ENCODE data around the gene RHOH.
"Not testable (repeated sequence)": the region's sequence is repeated elsewhere in the genome, so short reads cannot be mapped to it uniquely, and the experiment has no call there.

RHOH gene, protein sequence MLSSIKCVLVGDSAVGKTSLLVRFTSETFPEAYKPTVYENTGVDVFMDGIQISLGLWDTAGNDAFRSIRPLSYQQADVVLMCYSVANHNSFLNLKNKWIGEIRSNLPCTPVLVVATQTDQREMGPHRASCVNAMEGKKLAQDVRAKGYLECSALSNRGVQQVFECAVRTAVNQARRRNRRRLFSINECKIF

DNA sequence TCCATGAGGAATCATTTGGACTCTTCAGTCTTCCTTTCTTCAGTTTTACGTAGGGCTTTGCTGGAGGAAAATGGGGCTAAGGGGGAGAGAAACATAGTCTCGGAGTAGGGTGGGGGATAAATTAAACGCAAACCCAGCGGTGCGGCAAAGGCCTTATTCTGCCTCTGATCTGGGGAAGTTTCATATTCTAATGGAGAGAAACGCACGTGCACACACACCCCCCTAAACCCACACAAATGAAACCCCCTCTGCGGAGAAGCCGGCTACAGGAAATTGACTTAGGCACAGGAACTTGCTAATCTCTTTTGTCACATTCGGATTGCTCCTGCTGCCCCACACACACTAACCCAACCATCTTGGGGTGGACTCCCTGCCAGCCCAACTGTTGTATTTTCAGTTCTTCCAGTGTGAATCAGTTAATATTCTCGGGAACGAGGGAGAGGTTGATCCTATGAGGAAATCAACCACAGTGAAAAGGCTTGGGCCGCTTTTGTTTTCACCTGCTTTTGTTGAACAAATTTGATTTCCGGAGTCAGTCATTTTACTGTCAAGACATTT is at the start of gene RHOH:
TSS of gene RHOH (plus strand) at position 308 of the 558 bp plus-strand sequence. CDS start 46,356 bp downstream, outside the sequence.
- peak; percentile 57 for DNase-seq (ENCODE audit: low read depth)

DNA sequence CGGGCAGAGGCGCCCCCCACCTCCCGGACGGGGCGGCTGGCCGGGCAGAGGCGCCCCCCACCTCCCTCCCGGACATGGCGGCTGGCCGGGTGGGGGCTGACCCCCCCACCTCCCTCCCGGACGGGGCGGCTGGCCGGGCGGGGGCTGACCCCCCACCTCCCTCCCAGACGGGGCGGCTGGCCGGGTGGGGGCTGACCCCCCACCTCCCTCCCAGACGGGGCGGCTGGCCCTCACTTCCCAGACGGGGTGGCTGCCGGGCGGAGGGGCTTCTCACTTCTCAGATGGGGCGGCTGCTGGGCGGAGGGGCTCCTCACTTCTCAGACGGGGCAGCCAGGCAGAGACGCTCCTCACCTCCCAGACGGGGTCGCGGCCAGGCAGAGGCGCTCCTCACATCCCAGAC is 49.3 kb upstream of the RHOH start:
- not testable (repeated sequence) for DNase-seq (ENCODE audit: low read depth)

DNA sequence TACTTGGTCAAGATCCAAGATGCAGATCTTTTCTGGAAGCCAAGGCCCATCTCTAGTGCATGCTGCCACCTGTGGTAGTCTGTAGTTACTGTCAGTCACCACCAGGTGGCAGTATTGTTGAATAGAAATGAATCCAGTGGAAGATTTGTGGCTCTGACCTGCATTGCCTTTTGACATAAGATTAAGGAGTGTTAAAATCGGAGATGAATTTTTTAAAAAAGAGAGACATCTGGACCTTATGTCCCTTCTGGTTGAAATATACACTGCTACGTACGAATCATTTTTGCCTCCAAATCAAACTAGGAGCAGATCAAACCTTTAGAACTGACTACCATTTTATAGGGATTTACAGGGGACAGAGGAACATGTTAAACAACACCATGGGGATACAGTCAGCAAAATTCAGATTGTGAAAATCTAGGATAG is 46.9 kb upstream of the RHOH start:
- DNase-seq (ENCODE audit: low read depth): peak; percentile 22

DNA sequence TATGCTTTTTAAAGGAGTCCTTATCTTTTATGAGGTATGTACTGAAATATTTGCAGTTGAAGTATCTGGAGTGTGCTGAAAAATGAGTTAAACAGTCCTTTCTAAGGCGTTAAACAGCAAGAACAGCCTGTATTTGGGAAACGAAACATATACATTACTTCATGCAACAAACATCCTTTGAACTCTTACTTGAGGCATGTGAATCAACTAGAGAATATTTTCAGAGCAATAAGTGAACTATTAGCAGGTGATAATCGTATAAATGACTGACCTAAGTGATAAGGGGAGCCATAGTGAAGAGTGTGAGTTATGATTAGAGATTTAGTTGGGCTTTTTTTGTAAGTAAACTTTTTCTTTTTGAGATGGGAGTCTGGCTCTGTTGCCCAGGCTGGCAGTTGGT is 45.9 kb upstream of the RHOH start:
- DNase-seq (ENCODE audit: low read depth): no peak

DNA sequence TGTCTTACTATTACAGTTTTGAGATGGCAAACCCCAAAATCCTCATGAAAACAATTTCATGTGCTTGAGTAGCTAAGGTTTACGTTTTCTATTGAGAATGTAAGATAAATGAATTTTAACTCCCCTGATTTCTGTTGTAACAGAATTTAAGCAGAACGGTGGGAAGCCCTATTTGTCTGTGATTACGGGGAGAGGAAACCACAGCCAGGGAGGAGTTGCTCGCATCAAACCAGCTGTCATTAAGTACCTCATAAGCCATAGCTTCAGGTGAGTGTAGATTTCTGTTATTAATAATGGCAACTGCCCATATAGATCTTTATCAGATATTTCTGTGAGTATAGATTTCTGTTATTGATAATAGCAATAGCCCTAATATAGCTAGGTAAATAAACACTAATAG is 44.2 kb upstream of the RHOH start:
- DNase-seq (ENCODE audit: low read depth): no peak

DNA sequence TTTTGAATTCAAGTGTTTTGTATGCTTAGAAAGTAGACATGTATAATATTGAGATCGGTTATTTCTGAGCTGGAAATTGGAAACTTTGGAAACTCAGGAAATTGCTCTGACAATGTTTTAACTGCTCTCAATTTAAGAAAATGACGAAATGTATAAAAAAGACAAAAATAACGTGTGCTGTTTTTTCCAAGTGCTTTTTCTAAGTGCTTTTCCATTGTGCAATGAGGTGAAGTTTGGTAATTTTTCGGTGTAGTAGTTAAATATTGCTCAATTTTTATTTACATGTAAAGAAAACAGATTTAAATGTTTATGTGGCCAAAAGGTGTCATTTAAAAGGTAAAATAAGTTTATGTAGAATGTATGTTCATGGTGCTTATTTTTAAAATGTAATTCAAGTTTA is 39.4 kb upstream of the RHOH start:
- no peak for DNase-seq (ENCODE audit: low read depth)

DNA sequence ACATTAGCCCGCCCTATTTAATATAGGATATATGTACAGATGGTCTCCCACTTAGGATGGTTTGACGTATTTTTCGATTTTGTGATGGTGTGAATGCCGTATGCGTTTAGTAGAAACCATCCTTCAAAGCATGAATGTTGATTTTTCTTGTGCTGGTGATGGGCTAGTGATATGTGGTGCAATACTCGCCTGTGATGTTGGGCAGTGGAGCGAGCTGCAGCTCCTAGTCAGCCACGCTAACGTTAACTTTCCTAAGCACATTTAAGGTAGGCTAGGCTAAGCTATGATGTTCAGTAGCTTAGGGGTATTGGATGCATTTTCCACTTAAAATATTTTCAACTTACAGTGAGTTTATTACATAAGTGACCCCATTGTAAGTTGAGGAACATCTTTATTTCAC is 36.6 kb upstream of the RHOH start:
- DNase-seq (ENCODE audit: low read depth): no peak

DNA sequence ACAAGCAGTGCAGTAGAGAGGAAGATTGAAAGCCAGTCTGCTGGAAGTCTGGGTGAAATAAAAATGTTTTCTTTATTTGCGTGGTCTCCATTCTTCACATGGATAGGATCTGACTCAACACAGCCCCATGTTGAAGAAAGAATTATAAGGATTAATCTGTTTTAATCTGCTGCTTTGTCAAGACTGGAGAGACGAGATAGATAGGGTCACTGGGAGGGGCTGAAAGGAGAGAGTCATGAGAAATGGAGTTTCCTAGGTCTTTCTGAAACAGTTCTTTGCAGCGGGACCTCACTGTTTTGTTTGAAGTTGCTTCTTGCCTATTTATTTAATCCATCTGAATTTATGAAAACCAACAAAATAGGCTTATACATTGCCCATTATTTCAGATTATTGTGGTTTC is 32.4 kb upstream of the RHOH start:
- DNase-seq (ENCODE audit: low read depth): no peak

DNA sequence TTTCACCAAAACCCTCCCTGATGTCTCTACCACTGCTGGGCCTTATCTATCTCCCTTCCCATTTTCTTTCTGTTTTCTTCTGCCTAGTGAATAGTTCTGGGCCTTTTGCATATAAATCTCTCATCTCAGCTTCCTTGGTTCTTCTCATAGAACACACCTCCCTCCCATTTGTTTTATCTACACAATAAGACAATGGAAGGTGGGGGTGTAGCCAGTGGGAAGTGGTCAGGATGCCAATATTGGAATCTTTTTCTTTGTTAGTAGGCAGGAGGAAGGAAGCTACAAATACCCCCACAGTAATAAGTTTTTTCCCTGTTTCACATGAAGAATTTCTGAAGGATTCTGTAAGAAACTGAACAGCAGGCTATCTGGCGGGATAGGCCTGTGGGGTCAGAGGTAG is 30.9 kb upstream of the RHOH start:
- DNase-seq (ENCODE audit: low read depth): no peak

DNA sequence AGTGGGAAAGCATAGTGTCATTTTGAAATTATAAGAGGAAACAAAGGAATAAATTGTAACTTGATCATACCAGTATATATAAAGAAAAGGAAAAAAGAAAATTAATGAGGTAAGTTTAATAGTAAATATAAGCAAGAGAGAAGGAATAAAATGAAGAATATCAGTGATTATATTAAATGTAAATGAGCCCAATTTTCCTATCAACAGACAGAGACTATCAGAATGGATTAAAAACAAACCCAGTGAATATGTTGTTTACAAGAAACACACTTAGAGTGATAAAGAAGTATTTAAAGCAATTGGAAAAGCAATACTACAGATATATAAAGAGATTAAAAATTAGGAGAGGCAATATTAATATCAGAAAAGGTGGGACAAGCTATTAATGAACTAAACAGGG is 28.8 kb upstream of the RHOH start:
- DNase-seq (ENCODE audit: low read depth): no peak

DNA sequence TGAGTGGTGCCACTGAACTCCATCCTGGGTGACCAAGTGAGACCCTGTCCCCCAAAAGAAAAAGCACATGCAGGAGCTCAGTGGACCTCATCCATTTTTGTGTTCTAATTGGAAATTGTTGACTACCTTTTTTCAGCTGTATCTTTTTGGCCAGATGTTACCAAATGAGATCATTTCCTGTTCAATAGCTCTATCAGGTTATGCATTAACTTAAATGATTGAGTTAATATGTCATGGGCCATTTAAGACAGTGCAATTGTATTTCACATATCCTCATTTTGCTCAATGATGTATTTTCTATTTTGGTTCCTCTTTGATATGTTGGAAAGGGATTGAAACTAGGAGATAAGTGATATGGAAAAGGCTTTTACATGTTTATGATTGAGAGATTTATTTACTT is 26.2 kb upstream of the RHOH start:
- no peak for DNase-seq (ENCODE audit: low read depth)

DNA sequence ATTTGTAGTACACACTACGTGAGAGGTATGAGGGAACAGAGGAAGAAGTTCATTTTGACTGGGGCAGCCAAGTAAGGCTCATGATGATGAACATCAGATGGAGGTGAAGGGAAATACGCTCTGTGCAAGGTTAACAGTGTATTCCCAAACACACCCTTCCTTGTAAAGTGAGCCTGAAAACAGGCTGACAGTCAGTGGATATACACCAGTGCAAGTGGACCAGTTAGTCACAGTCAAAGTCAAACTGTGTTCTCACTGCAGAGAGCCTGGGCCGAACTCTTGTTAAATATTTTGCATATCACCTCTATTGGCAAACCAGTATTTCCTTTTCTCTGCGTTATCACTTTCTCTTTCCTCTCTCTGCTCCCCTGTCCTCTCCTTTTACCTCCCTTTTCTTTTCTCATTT is 23.4 kb upstream of the RHOH start:
- DNase-seq (ENCODE audit: low read depth): no peak

DNA sequence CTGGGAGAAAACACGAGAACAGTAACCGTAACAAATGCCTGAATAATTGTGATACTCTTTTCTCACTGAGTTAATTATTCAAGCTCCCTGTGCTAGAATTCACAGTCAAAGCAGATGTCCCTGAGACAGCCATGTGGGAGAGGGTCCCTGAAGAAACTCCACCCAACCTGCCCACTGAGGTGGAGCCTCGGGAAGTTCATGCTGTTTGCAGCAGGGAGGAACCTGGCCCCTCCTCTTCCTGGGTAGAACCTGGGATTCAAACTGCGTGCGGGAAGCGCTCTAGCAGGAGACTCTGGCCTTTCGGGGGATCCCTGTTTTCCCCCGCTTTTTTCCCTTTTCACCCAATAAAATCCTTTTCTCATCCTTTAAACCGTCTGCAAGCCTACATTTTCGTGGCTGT is 20.2 kb upstream of the RHOH start:
- no peak for DNase-seq (ENCODE audit: low read depth)

DNA sequence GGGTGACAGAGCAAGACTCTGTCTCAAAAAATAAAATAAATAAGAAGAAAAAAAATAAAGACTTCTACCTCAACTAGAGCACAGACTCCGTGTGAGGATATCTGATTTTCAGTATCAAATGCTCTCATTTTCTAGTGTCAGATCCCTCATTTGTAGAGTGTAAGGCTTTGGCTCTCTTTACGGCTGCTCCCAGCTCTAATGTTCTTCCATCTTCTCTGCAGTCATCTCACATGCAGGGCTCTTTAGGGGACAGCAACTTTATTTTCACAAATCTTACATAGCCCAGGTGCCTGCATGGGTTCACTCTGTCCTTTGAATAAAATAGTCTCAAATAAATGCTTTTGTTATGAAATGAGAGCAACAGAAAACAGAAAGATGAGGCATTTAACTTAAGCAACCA is 19.2 kb upstream of the RHOH start:
- no peak for DNase-seq (ENCODE audit: low read depth)

DNA sequence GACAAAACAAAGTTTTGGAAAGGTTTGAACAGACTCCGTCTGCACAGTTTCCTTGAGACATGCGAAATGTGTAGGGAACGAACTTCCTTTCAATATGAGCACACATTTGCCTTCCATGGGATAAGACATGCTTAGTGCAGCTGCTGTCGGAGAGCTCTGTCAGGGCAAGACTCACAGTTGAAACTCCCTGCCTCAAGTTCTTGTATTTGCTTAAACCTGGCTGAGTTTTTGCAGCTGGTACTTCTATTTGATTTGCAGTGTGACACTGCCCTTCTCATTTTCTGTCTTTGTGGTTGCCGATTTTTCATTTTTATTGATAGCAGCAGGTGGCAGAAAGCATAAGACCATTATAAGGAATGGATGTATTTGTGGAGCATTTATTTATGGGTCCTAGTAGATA is 18.2 kb upstream of the RHOH start:
- DNase-seq (ENCODE audit: low read depth): no peak

DNA sequence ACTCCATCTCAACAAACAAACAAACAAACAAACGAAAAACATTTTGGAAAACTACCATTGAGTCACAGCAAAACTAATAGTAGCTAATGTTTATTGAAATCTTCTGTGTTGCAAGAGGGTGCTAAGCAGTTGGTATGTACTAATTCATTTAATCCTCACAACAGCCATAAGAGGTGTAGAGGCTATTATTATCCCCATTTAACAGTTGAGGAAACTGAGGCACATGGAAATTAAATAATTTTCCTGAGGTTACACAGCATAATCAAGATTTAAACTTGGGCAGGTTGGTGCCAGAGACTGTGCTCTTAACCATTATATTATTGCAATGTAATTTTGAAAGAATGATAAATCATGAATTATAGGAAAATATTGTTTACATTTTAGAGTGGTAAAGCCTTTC is 17.5 kb upstream of the RHOH start:
- no peak for DNase-seq (ENCODE audit: low read depth)

DNA sequence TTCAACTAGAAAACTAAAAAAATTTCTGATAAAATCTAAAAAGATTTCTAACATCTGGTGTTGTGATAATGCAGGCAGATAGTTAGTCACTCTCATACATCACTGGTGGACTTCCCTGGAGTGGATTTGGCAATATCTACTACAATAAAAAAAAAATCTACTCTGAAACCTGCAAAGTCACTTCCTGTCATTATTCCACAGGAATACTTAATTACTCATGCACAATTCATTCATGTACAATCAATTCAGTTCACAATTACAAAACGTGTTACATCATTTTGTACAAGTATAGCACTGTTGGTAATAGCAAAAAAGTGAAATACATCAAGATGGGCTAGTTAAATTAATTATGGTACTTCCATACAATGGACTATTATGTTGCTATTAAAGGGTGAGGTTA is 16.5 kb upstream of the RHOH start:
- no peak for DNase-seq (ENCODE audit: low read depth)

DNA sequence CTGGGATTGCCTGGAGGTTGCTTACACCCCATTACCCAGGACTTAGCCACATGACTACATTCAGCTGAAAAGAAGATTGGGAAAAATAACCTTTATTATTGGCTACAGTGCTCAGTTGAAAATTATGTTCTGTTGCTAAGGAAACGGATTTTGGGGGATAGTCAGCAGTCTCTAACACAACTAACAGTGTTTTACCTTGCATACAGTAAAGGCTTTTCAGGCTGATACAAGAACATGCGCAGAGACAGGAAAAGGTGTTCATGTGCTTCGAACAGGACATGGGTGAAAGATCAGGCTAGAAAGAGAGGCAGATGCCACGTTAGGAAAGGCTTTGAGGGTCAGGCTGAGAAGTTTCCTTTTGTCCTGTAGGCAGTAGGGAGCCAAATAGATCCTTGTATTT is 14.8 kb upstream of the RHOH start:
- no peak for DNase-seq (ENCODE audit: low read depth)

DNA sequence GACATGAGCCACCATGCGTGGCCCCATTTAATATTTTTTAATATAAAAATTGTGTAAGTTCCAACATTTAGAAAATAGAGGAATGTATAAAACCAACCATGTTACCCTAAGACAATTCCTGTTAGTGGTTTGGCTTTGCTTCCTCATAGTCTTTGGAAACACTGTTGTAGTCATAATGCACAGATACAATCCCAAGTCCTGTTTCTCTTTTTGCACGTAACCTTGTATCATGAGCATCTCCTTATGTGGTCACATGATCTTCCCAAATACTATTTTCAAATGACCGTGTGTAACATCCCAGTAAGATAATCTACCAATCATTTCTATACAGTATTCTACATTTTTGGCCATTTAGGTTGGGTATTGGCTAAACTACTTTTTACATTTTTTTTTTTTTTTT is 13.9 kb upstream of the RHOH start:
- DNase-seq (ENCODE audit: low read depth): no peak

DNA sequence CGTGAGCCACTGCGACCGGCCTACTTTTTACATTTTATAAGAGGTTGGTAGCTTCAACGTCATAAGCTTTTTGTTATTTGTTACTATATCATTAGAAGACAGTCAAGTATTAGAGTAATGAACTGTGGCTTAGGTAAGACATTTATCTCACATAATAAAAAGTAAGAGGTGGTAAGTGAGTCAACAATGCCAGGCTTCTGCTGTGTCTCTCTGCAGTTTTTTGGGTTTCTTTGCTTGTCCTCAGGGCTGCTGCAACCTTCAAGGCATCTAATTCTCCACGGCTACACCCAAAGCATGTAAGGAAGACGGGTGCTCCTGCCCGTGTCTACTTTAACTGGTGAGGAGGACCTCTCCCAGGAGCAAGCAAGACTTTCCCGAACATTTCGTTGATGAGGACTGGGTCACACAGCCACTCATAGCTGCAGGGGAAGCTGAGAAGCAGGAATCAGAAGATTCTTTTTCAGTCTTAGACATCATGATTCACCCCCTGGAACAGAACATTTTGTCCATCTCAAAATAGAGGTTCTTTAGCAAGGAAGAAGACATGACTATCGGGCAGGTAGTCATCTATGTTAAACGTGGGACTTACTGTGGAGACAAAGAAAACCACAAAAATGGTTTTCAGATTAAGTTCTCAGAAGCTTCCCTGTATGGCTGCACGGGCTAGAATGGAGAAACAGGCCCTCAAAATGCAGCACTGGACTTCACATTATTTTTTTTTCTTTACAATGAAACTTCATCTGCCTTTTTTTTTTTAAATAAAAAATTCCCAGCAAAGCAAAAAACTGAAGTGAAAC is 13.0 kb upstream of the RHOH start:
- no peak for DNase-seq (ENCODE audit: low read depth)

DNA sequence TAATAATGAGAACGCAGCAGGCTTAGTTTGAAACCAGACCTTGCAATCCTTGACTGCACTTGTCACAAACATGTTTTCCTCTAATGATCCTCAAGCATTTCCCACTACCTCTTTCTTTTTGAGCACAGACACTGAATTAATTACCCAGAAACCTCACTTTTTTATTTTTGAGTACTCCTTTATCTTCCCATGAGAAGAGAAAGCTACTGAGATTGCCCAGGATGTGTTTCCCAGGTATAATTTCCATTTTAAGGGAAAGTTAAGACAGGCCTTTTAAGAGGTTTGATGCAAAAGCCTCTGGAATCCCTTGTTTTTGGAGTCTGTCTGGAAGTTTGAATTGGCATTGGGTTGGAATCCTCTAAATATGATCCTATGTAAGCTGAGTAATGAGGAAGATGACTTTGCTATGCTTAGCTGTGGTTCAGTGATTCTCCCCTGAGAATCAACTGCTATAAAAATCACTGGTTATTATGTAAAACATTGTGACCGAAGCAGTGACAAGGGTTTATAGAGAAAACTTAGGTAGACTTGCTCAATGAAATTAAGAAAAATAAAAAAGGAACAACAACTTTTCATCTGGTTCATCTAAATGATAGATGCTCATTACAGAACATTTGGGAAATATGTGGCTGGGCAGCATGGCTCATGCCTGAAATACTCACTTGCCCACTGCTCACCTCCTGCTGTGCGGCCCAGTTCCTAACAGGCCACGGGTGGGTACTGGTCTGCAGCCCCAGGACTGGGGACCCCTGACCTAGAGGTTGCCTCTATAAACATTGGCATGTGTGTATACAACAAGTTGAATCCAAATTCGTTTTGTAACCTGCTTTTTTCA is 10.8 kb upstream of the RHOH start:
- no peak for DNase-seq (ENCODE audit: low read depth)

DNA sequence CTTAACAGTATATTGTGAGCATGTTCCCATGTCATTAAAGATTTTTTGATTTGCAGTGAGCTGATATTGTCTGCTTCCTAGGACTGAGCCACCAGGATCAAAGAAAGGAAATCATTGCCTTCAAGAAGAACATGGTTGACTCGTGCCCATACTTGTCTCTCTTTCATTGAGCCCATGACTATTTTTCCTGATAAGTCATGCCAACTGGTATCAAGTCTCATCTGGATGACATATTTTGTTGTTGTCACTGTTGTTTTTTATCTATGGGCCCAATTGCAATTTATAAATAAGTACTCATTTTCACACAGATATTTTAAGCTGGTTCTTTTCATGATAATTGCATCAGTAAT is 10.2 kb upstream of the RHOH start:
- DNase-seq (ENCODE audit: low read depth): no peak

DNA sequence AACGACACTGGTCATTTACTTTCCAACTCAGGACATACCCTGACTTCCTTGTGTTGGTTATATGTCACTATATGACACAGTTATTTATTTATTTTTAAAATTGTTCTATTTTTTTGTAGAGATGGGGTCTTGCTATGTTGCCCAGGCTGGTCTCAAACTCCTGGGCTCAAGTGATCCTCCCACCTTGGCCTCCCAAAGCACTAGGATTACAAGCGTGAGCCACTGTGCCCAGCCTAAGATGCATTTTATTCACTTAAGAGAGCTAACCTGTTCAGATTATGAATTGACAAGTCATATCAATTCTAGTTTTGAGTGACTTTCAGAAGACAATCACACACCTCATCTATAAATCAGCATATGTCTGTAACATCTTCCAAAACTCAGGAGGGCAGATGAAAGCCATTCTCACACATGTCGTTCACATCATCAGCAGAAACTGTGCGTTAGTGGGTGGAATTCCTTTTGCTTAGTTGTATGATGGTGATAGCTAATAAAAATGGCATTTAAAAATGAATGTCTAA is 9.4 kb upstream of the RHOH start:
- DNase-seq (ENCODE audit: low read depth): no peak

All from stimulated activated CD8-positive, alpha-beta memory T cell treated with anti-CD3 and anti-CD28 coated beads, Interleukin-12 subunit alpha, Interleukin-12 subunit beta, amount 100 ng/mL, for 4 hours (primary cell).